ENCODE measurements around the gene ARMCX4.
"Not testable (repeated sequence)": the region's sequence is repeated elsewhere in the genome, so short reads cannot be mapped to it uniquely, and the experiment has no call there.

The ARMCX4 gene

DNA sequence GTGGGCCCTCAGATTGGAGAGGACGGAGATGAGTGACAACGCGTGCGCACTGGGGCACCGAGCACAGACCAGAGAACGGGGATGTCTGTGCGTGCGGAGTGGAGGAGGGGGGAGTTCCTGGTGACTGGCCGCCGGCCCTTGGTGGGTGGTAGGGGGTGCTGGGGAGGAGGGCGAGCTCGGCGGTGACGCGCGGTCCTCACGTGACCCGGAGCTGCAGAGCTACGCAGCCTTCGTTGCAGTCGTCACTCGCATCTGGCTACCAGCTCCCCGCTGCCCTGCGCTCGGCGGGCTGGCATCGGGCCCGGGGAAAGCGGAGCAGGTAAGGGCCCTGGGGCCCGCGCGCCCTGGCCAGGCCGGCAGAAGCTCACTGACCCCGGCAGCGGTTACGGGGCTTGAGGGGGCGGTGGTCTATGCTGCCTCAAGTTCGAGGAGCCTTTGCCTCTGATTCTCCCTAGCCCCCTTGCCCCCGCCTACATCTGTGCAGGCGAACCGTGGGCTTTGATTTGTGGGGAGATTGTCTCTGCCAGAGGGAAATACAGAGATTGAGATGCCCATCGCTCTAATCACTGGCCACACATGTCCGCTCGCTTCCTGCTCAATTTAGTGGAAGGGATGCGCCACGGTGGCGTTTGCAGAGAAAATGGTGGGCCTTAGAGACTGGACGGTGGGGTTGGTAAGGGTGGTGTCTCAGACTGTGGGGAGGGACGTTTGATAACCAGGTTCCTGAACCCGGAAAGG, at the start of gene ARMCX4:
Gene ARMCX4, plus strand, starts transcription at position 245 of the 738 bp plus-strand sequence. CDS start 3,134 bp downstream, outside the sequence.
- peak; percentile 50 for DNase-seq

DNA sequence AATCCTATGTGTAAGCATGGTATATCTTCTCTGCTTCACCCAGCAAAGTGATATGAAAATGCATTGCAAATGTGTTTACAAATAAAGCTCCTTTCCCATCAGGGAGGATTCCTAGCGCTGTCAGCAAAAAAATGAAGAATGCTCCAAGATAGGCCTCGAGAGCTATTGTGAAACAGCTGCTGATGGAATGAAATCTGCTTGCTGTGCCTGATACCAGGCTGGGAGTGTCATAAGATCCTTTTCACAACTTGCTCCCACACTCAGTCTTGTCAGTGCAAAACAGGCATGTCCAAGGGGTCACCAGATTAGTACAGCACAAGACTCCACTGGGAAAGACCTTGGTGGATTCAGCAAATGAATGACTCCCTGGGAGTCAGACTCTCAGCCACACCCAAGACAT, 43.2 kb upstream of the ARMCX4 start:
- DNase-seq: no peak

DNA sequence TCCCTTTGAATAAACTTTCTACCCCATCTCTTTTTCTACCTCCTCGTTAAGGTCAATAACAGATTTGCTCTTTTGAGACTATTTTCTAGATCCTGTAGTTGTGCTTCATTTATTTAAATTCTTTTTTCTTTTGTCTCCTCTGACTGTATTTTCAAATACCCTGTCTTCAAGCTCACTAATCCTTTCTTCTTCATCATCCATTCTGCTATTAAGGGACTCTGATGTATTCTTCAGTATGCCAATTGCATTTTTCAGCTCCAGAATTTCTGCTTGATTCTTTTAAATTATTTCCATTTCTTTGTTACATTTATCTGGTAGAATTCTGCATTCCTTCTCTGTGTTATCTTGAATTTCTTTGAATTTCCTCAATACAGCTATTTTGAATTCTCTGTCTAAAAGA, 36.0 kb upstream of the ARMCX4 start:
- DNase-seq: no peak

DNA sequence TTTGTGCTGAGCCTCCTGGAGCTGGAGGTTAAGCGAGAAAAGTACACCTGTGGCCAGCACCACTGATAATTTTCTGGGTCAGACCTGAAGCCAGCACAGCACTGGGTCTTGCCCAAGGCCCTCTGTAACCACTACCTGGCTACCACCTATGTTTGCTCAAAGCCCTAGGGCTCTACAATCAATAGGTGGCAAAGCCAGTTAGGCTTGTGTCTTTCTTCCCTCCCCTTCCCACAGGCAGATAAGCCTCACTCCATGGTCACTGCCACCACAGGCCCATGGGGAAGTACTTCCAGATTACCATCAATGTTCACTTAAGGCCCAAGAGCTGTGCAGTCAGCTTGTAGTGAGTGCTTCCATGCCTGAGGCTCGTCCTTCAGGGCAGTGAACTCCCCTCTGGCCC, 35.2 kb upstream of the ARMCX4 start:
- DNase-seq: no peak

DNA sequence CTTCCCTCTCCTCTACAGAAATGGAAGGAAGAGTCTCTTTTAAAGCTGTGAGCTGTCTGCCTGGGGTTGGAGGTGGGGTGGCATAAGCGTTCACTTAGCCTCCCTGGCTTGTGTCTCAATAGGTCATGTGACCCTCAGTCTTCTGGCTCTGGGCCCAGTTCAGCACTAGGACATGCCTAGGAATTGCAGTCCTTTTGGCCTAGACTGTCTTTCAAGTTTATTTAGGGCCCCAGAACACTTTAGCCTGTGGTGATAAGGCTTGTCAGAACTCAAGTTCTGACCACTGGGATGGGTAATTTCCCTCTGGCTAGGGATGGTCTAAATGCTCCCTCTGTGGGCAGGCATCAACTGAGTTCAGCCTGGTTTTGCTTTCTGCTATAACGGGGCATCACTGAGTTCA, 34.3 kb upstream of the ARMCX4 start:
- no peak for DNase-seq

DNA sequence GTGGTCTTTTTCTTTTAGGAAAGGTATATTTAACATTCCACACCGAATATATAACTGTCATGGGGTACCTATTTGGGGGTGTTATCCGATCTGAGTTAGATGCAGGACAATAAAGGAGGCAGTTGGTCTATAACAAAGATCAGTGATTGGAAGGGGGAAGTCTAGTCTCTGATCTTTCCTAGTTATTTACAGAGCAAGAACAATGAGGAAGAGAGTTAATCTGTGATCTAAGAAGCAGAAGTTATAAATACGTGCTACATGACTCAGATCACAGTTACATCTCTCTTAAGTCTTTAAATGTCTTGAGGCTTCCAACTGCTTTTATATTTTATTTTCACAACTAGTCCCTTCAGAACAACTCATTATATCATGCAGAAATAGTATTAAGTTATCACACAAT, 33.2 kb upstream of the ARMCX4 start:
- no peak for DNase-seq

DNA sequence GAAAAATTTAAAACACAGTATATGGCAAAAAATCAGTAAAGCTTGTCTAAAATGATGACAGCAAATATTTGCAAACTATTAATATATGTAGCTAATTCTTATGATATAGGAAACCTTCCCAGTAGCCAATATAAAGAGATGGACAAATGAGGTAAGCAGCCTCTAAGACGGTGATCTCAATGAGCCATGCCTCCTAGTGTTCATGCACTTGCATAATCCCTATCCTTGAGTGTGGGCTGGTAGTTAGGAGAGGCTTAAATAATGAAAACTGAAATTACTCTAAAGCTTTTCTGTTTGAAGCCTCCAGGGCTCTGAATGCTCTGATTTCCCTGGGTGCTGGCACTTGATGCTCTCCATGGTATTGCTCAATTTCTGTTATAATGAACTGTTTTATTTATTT, 24.6 kb upstream of the ARMCX4 start:
- DNase-seq: no peak

DNA sequence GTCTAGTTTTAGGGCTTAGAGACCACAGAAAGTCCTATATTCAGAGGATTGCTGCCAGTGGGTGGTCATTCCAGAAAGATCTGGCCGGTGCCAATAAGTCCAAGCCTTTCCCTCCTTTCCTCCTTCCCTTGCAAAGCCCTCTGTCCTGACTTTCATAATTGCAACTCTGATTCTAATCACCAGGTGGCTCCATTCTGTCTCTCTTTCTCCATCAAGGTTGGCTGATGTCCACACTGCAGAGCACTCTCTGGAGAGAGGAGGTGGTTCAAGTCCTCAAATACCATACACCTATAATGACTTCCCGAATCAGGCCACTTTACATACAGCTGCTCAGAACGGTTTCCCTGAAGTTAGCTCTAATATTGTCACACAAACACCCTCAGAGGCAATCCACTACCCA, 22.4 kb upstream of the ARMCX4 start:
- no peak for DNase-seq

DNA sequence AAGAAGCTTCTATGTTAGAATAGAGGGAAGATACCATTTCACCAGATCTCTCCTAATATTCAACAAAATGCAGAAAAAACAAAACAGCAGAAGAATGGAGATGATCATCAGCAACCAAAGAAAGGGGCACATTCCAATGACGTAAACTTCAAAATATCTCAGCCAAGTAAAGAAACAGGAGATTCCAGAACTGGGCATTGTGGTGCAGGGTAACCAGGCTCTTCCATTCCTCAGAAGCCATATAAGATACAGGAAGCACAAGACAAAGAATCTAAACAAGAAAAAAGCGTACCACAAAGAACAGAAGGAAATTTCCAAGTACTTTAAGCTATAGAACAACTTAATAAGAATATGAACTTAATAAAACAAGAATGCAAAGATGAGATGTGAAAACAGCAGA, 6.9 kb upstream of the ARMCX4 start:
- no peak for DNase-seq

DNA sequence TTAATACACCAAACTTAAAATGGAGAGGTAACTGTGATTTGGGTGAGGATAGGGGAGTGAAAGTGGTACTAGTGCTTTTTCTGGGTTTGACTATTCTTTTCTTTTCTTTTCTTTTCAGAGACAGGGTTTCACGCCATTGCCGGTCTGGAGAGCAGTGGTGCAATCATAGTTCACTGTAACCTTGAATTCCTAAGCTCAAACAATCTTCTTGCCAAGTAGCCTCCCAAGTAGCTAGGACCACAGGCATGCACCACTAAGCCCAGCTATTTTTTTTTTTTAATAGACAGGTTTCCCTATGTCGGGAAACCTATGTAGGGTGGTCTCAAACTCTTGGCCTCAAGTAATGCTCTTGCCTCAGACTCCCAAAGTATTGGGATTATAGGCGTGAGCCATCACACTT, 3.0 kb upstream of the ARMCX4 start:
- DNase-seq: no peak

DNA sequence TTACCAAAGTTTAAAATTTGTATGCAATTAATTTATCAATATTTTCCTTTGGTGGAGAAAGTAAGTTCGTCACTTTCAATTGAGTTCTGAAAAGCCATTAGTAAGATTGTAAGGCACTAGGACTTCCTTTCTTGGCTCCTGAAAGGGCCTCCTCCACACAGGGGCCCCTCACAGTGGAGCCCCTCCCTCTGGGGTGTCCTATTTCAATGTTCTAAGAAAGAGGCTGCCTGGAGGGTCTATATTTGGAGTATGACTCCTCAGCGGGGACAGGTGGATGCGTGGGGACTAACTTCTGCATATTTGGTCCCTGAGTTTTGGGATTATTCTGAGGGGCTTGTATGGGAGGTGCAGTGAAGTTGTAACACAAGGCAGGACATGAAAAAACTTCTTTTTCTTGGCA, 1.6 kb upstream of the ARMCX4 start:
- DNase-seq: no peak

DNA sequence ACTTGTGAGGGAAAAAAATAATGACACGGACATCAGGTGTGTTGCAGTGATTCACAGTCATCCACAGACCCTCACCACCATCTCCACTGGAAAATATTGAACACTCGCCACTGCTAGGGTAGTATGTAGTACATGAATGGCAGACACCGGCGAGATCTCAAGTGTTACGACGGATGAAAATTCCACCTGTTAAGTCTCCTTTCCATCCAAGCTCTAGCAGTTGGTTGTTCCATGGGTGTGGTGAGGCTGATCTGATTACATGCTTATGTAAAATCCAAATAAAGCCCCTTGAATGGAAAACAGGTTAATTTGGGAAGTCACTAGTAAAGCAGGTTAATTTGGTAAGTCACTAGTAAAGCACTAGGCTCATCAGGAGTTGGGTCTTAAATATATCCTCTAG, 1.1 kb upstream of the ARMCX4 start:
- no peak for DNase-seq

DNA sequence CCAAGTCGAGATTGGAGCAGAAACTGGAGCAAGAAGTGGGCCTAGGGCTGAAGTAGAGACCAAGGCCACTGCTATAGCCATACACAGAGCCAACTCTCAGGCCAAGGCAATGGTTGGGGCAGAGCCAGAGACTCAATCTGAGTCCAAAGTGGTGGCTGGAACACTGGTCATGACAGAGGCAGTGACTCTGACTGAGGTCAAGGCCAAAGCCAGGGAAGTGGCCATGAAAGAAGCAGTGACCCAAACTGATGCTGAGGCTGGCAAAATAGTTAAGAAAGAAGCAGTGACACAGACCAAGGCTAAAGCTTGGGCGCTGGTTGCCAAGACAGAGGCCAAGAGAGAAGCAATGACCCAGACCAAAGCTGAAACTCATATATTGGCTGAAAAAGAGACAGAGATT, 3.5 kb downstream of the ARMCX4 start:
- DNase-seq: no peak

DNA sequence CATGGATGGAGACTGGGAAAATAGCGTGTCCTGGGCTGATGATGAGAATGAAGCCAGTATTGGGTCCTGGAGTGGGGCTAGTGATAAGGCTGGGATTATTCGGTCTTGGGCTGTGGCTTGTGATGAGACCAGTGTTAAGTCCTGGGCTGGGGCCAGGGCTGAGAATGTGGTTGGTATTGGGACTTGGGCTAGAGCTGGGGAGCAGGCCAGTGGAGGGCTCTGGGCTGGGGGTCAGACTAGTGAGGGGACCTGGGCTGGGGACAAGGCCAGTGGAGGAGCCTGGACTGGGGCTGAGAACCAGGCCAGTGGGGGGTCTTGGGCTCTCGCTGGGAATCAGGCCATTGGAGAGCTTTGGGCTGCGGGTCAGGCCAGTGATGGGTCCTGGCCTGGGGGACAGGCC, 6.7 kb downstream of the ARMCX4 start:
- DNase-seq: no peak

DNA sequence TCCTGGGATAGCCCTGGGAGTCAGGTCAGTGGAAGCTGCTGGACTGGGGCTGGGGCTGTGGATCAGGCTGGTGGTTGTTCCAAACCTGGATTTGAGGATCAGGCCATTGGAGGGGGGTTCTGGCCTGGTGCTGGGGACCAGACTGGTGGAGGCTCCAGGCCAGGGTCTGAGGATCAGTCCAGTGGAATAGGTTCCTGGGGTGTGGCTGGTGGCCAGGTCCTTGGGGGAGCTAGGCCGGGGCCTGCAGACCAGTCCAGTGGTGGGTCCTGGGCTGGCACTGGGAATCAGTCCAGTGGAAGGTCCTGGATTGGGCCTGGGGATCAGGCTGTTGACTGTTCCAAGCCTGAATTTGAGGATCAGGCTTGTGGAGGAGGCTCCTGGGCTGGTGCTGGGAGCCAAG, 8.0 kb downstream of the ARMCX4 start:
- no peak for DNase-seq

DNA sequence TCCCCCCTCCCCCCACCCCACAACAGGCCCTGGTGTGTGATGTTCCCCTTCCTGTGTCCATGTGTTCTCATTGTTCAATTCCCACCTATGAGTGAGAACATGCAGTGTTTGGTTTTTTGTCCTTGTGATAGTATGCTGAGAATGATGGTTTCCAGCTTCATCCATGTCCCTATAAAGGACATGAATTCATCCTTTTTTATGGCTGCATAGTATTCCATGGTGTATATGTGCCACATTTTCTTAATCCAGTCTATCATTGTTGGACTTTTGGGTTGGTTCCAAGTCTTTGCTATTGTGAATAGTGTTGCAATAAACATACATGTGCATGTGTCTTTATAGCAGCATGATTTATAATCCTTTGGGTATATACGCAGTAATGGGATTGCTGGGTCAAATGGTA, 17.7 kb downstream of the ARMCX4 start:
- DNase-seq: not testable (repeated sequence)

DNA sequence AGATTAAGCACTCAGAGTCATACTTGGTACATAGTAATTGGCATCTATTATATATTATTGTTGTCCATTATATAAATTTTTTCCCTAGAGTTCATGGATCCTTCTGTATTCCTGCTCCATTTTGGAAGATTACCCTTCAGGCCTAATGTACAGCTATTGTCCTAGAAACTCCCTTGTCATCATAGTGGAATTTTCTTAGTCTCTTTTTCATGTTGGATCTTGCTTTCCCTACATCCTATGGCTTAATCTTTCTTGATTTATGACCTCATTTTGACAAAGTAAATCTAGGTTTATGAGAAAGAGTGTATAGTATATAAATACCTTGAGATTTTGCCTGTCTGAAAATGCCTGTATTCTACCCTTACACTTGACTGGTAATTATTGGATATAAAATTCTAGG, 22.1 kb downstream of the ARMCX4 start:
- no peak for DNase-seq

DNA sequence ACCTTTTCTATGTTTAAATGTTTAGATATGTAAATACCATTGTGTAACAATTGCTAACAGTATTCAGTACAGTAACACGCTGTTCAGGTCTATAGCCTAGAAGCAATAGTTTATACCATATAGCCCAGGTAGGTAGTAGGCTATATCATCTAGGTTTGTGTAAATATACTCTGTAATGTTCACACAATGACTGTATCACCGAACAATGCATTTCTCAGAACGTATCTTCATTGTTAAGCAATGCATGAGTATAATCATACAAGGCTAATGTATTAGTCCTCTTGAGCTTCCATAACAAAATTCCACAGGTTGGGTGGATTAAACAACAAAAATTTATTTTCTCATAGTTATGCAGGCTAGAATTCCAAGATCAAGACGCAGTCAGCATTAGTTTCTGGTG, 22.7 kb downstream of the ARMCX4 start:
- DNase-seq: no peak

DNA sequence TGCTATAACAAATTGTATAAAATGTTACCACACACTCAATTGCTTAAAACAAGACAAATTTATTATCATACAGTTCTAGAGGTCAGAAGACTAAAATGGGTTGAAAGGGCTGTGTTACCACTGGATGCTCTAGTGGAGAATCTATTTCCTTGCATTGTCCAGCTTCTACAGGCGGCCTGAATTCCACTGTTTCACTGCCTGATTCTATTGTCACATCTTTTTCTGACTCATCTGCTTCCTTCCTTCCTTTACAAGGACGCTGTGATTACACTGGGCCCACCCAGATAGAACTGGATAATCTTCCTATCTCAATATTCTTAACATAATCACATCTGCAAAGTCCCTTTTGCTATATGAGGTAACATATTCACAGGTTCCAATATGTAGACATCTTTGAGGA, 45.7 kb downstream of the ARMCX4 start:
- no peak for DNase-seq

All from activated CD4-positive, alpha-beta T cell treated with anti-CD3 and anti-CD28 coated beads for 48 hours (primary cell).